Measurements from ENCODE around the gene USP6. TPM values are rescaled to one million over a fixed set of nuclear protein-coding genes. Genes with fewer than 3 reads are reported as not detected.
"Not testable (repeated sequence)": the region's sequence is repeated elsewhere in the genome, so short reads cannot be mapped to it uniquely, and the experiment has no call there.

The USP6 gene
- total RNA-seq, 2 donors from 2014 or later: 0.02 to 0.19 TPM

GRCh38 chr17:5201011-5201410, 85.2 kb downstream of the USP6 start:
- Mint-ChIP-seq H3K9me3 (peaks cover 6% of the 10 kb centered on the region in 2 donors), H3K36me3 (ENCODE audit: insufficient read depth in 2 of 2) (peaks cover 6% of the 10 kb centered on the region in 2 donors), H3K4me3 (no peak overlapping the region), H3K4me1 (ENCODE audit: low read depth) (peaks cover 18% of the 10 kb centered on the region), H3K27me3 (ENCODE audit: low read depth) (no peaks in the 10 kb centered on the region), H3K27ac (no peak overlapping the region)
- no peak for DNase-seq
- ATAC-seq (replicated peaks in 1 of 2): no peak

GRCh38 chr17:5203178-5203907, 87.5 kb downstream of the USP6 start:
- Mint-ChIP-seq H3K27me3 (ENCODE audit: low read depth) (no peaks in the 10 kb centered on the region), H3K4me3 (no peak overlapping the region), H3K4me1 (ENCODE audit: low read depth) (peaks cover 10% of the 10 kb centered on the region), H3K27ac (no peak overlapping the region), H3K36me3 (ENCODE audit: insufficient read depth in 2 of 2) (peaks cover 6% of the 10 kb centered on the region in 2 donors), H3K9me3 (peaks cover 6% of the 10 kb centered on the region in 2 donors)
- ATAC-seq (replicated peaks in 1 of 2) (peak in 1 of 2 donors; percentile 5), DNase-seq (no peak)

GRCh38 chr17:5203908-5204294, 88.1 kb downstream of the USP6 start:
- Mint-ChIP-seq H3K36me3 (ENCODE audit: insufficient read depth in 2 of 2) (peaks cover 6% of the 10 kb centered on the region in 2 donors), H3K9me3 (peaks cover 6% of the 10 kb centered on the region in 2 donors), H3K4me3 (no peak overlapping the region), H3K27me3 (ENCODE audit: low read depth) (no peaks in the 10 kb centered on the region), H3K4me1 (ENCODE audit: low read depth) (peaks cover 9% of the 10 kb centered on the region), H3K27ac (no peak overlapping the region)
- ATAC-seq (replicated peaks in 1 of 2): peak; percentile 56 to 78
- no peak for DNase-seq

GRCh38 chr17:5209396-5209795, 93.6 kb downstream of the USP6 start:
- Mint-ChIP-seq H3K36me3 (ENCODE audit: insufficient read depth in 2 of 2) (no peaks in the 10 kb centered on the region), H3K9me3 (no peaks in the 10 kb centered on the region), H3K27me3 (ENCODE audit: low read depth) (no peaks in the 10 kb centered on the region), H3K4me1 (ENCODE audit: low read depth) (no peaks in the 10 kb centered on the region), H3K4me3 (no peak overlapping the region), H3K27ac (no peak overlapping the region)
- ATAC-seq (replicated peaks in 1 of 2) (no peak), DNase-seq (no peak)

- DNase-seq (no peak), ATAC-seq (replicated peaks in 1 of 2) (no peak)
- no peaks in the 10 kb centered on the region for H3K9me3 Mint-ChIP-seq
- no peaks in the 10 kb centered on the region for H3K36me3 Mint-ChIP-seq (ENCODE audit: insufficient read depth in 2 of 2)
- no peaks in the 10 kb centered on the region for H3K27me3 Mint-ChIP-seq (ENCODE audit: low read depth)
- no peak overlapping the region for H3K27ac Mint-ChIP-seq
- no peak overlapping the region for H3K4me3 Mint-ChIP-seq
- no peaks in the 10 kb centered on the region for H3K4me1 Mint-ChIP-seq (ENCODE audit: low read depth)
Measured at GRCh38 chr17:5210091-5210490, 94.3 kb downstream of the USP6 start.

- Mint-ChIP-seq H3K36me3 (ENCODE audit: insufficient read depth in 2 of 2) (no peaks in the 10 kb centered on the region), H3K4me1 (ENCODE audit: low read depth) (no peaks in the 10 kb centered on the region), H3K27ac (no peak overlapping the region)
Measured at GRCh38 chr17:5210614-5211252, 94.9 kb downstream of the USP6 start.

GRCh38 chr17:5211458-5211857, 95.6 kb downstream of the USP6 start:
- no peaks in the 10 kb centered on the region for H3K4me1 Mint-ChIP-seq (ENCODE audit: low read depth)
- DNase-seq: no peak
- no peaks in the 10 kb centered on the region for H3K9me3 Mint-ChIP-seq
- ATAC-seq (replicated peaks in 1 of 2): no peak
- H3K27me3 Mint-ChIP-seq (ENCODE audit: low read depth): no peaks in the 10 kb centered on the region
- H3K36me3 Mint-ChIP-seq (ENCODE audit: insufficient read depth in 2 of 2): no peaks in the 10 kb centered on the region
- no peak overlapping the region for H3K27ac Mint-ChIP-seq
- no peak overlapping the region for H3K4me3 Mint-ChIP-seq

More at GRCh38 chr17:5210614-5211252, 94.9 kb downstream of the USP6 start:
- no peak for DNase-seq
- H3K4me3 Mint-ChIP-seq: no peak overlapping the region
- H3K27me3 Mint-ChIP-seq (ENCODE audit: low read depth): no peaks in the 10 kb centered on the region
- H3K9me3 Mint-ChIP-seq: no peaks in the 10 kb centered on the region
- peak in 1 of 2 donors; percentile 35 for ATAC-seq (replicated peaks in 1 of 2)

GRCh38 chr17:5217562-5217961, 101.7 kb downstream of the USP6 start:
- H3K4me1 Mint-ChIP-seq (ENCODE audit: low read depth); H3K4me3 Mint-ChIP-seq; ATAC-seq (replicated peaks in 1 of 2); H3K9me3 Mint-ChIP-seq; H3K36me3 Mint-ChIP-seq (ENCODE audit: insufficient read depth in 2 of 2); H3K27ac Mint-ChIP-seq; H3K27me3 Mint-ChIP-seq (ENCODE audit: low read depth); DNase-seq: not testable (repeated sequence)

GRCh38 chr17:5219536-5219935, 103.7 kb downstream of the USP6 start:
- H3K36me3 Mint-ChIP-seq (ENCODE audit: insufficient read depth in 2 of 2): no peaks in the 10 kb centered on the region
- no peaks in the 10 kb centered on the region for H3K9me3 Mint-ChIP-seq
- H3K4me1 Mint-ChIP-seq (ENCODE audit: low read depth): peaks cover 7% of the 10 kb centered on the region
- H3K27me3 Mint-ChIP-seq (ENCODE audit: low read depth): no peaks in the 10 kb centered on the region
- H3K4me3 Mint-ChIP-seq: no peak overlapping the region
- ATAC-seq (replicated peaks in 1 of 2) (no peak), DNase-seq (no peak)
- H3K27ac Mint-ChIP-seq: peak overlapping the region; percentile 46

GRCh38 chr17:5220074-5220473, 104.2 kb downstream of the USP6 start:
- Mint-ChIP-seq H3K4me1 (ENCODE audit: low read depth) (peaks cover 7% of the 10 kb centered on the region), H3K4me3 (no peak overlapping the region), H3K36me3 (ENCODE audit: insufficient read depth in 2 of 2) (no peaks in the 10 kb centered on the region), H3K9me3 (no peaks in the 10 kb centered on the region), H3K27me3 (ENCODE audit: low read depth) (no peaks in the 10 kb centered on the region), H3K27ac (no peak overlapping the region)
- DNase-seq: no peak
- no peak for ATAC-seq (replicated peaks in 1 of 2)

- H3K27me3 Mint-ChIP-seq (ENCODE audit: low read depth); H3K27ac Mint-ChIP-seq; ATAC-seq (replicated peaks in 1 of 2); H3K4me3 Mint-ChIP-seq; H3K36me3 Mint-ChIP-seq (ENCODE audit: insufficient read depth in 2 of 2); DNase-seq; H3K9me3 Mint-ChIP-seq: not testable (repeated sequence)
- H3K4me1 Mint-ChIP-seq (ENCODE audit: low read depth): peaks cover 18% of the 10 kb centered on the region
Measured at GRCh38 chr17:5221912-5222311, 106.1 kb downstream of the USP6 start.
